ENCODE data around the gene SORT1.
"Not testable (repeated sequence)": the region's sequence is repeated elsewhere in the genome, so short reads cannot be mapped to it uniquely, and the experiment has no call there.

SORT1 gene

GRCh38 chr1:109396871-109397580 lies 692 bp downstream of the SORT1 start:
- ATAC-seq, result peak in 1 of 2 donors; percentile 23

GRCh38 chr1:109396513-109396839 lies 1.2 kb downstream of the SORT1 start:
- ATAC-seq, result no peak

GRCh38 chr1:109395602-109396512 lies 1.9 kb downstream of the SORT1 start:
- ATAC-seq, result no peak

GRCh38 chr1:109395282-109395599 lies 2.5 kb downstream of the SORT1 start:
- not testable (repeated sequence) for ATAC-seq

- no peak for ATAC-seq
Observed at GRCh38 chr1:109394591-109395281, 3.0 kb downstream of the SORT1 start.

GRCh38 chr1:109393617-109394233 lies 4.0 kb downstream of the SORT1 start:
- no peak for ATAC-seq

GRCh38 chr1:109392788-109393616 lies 4.7 kb downstream of the SORT1 start:
- ATAC-seq, result no peak

GRCh38 chr1:109392037-109392787 lies 5.5 kb downstream of the SORT1 start:
- ATAC-seq, result no peak

- ATAC-seq, result no peak
Observed at GRCh38 chr1:109391626-109392025, 6.1 kb downstream of the SORT1 start.

GRCh38 chr1:109391157-109391556 lies 6.6 kb downstream of the SORT1 start:
- no peak for ATAC-seq

GRCh38 chr1:109389638-109390341 lies 7.9 kb downstream of the SORT1 start:
- ATAC-seq, result no peak

GRCh38 chr1:109388884-109389637 lies 8.7 kb downstream of the SORT1 start:
- ATAC-seq, result no peak

- no peak for ATAC-seq
Observed at GRCh38 chr1:109388208-109388711, 9.5 kb downstream of the SORT1 start.

- ATAC-seq, result no peak
Observed at GRCh38 chr1:109386054-109386717, 11.5 kb downstream of the SORT1 start.

- no peak for ATAC-seq
Observed at GRCh38 chr1:109385417-109385816, 12.3 kb downstream of the SORT1 start.

- ATAC-seq, result no peak
Observed at GRCh38 chr1:109383854-109384253, 13.9 kb downstream of the SORT1 start.

- no peak for ATAC-seq
Observed at GRCh38 chr1:109383087-109383779, 14.5 kb downstream of the SORT1 start.

- no peak for ATAC-seq
Observed at GRCh38 chr1:109381573-109381972, 16.1 kb downstream of the SORT1 start.

- ATAC-seq, result no peak
Observed at GRCh38 chr1:109379907-109380306, 17.8 kb downstream of the SORT1 start.

Measured in activated CD4-positive, CD25-positive, alpha-beta regulatory T cell treated with anti-CD3 and anti-CD28 coated beads, Interleukin-2, amount 50 U/mL, for 24 hours (primary cell).